ENCODE measurements around the gene CEP95.

DNA sequence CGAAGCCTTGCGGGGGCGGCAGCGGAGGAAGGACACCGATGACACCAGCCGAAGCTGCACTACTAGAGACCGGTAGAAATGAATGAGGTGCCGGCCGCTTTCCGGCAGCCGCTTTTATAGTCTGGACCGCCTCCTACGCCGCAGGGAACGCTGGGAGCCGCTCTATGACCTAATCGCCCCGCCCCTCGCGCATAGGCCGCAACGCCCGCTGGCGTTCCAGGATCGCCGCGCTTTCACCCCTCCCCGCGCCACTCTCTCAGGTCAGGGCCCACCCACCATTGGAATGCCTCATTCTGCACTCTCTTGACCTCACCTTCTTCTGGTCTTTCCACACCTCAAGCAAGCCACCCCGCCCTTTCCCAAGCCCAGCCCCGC, 589 bp upstream of the CEP95 start, which contains the start of gene DDX5:
- TF ChIP-seq GATA2 (IDR thresholded peaks at IDR 0.05; ENCODE audit: low read depth, low read length): no peak
- no peak for TF ChIP-seq GATA3 (IDR thresholded peaks at IDR 0.05; ENCODE audit: low read depth, low read length)
